ENCODE results near the gene ZMYND8. TPM values are rescaled to one million over a fixed set of nuclear protein-coding genes. Genes with fewer than 3 reads are reported as not detected.
"Not testable (repeated sequence)": the region's sequence is repeated elsewhere in the genome, so short reads cannot be mapped to it uniquely, and the experiment has no call there.

ZMYND8 gene
- total RNA-seq, 1 donor from 2014 or later, result 45.7 TPM

GRCh38 chr20:47380481-47380880, 24.0 kb upstream of the ZMYND8 start:
- no peaks in the 10 kb centered on the region for H3K36me3 ChIP-seq
- peaks cover 12% of the 10 kb centered on the region for H3K4me1 ChIP-seq
- H3K27me3 ChIP-seq, result no peaks in the 10 kb centered on the region
- H3K9me3 ChIP-seq, result no peaks in the 10 kb centered on the region
- no peak overlapping the region for H3K27ac ChIP-seq
- intact Hi-C loops (cut with DNase I), result loop anchor here (5.0 kb wide), 1 partner anchor 108 kb away; no protein-coding TSS in a partner anchor
- no peak for TF ChIP-seq CTCF (IDR thresholded peaks at IDR 0.05)
- DNase-seq, result no peak
- ATAC-seq, result no peak
- no peak overlapping the region for H3K4me3 ChIP-seq

DNA sequence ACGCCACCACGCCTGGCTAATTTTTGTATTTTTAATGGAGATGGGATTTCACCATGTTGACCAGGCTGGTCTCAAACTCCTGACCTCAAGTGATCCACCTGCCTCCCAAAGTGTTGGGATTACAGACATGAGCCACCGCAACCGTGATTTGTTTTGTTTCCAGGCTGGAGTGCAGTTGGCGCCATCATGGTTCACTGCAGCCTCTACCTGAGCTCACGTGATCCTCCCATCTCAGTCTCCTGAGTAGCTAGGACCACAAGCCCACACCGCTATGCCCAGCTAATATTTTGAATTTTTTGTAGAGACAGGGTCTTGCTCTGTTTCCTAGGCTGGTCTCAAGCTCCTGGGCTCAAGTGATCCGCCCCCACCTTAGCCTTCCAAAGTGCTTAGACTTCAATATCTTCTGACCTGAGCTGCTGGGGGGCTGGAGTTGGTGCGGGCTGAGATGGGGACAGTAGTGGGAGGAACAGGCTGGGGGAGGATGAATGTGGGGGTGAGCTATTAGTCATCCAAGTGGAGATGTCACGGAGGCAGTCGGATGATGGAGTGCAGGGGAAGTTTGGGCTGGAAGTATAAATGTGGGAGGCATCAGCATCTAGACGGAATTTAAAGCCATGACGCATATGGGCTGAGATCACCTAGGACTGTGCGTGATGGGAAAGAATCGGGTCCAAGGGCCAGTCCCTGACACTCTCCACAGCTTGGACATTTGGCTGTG, 23.1 kb upstream of the ZMYND8 start:
- Histone ChIP-seq H3K27me3 (no peaks in the 10 kb centered on the region), H3K36me3 (no peaks in the 10 kb centered on the region), H3K4me1 (peaks cover 10% of the 10 kb centered on the region), H3K9me3 (no peaks in the 10 kb centered on the region), H3K27ac (no peak overlapping the region), H3K4me3 (no peak overlapping the region)
- DNase-seq (no peak), ATAC-seq (no peak)
- TF ChIP-seq CTCF (IDR thresholded peaks at IDR 0.05), result no peak
- intact Hi-C loops (cut with DNase I), result loop anchor here (5.0 kb wide), 1 partner anchor 107 kb away; no protein-coding TSS in a partner anchor

GRCh38 chr20:47377122-47377722, 20.7 kb upstream of the ZMYND8 start:
- DNase-seq (no peak), ATAC-seq (no peak)
- H3K9me3 ChIP-seq, result no peaks in the 10 kb centered on the region
- intact Hi-C loops (cut with DNase I), result no loop called here
- H3K4me1 ChIP-seq, result peaks cover 6% of the 10 kb centered on the region
- no peak for TF ChIP-seq CTCF (IDR thresholded peaks at IDR 0.05)
- no peaks in the 10 kb centered on the region for H3K27me3 ChIP-seq
- H3K4me3 ChIP-seq, result no peak overlapping the region
- no peaks in the 10 kb centered on the region for H3K36me3 ChIP-seq
- no peak overlapping the region for H3K27ac ChIP-seq

- DNase-seq; H3K4me3 ChIP-seq; intact Hi-C loops (cut with DNase I); H3K27ac ChIP-seq; H3K36me3 ChIP-seq; ATAC-seq; H3K27me3 ChIP-seq; H3K9me3 ChIP-seq; H3K4me1 ChIP-seq: not testable (repeated sequence)
These were observed 19.7 kb upstream of the ZMYND8 start for GRCh38 chr20:47376096-47376643.

- H3K9me3 ChIP-seq; H3K4me3 ChIP-seq; H3K27ac ChIP-seq; H3K27me3 ChIP-seq; intact Hi-C loops (cut with DNase I); ATAC-seq; H3K4me1 ChIP-seq; DNase-seq; H3K36me3 ChIP-seq: not testable (repeated sequence)
These were observed 17.6 kb upstream of the ZMYND8 start for GRCh38 chr20:47374121-47374520.

- TF ChIP-seq CTCF (IDR thresholded peaks at IDR 0.05), result no peak
- no peaks in the 10 kb centered on the region for H3K9me3 ChIP-seq
- H3K4me3 ChIP-seq, result no peak overlapping the region
- no peak for DNase-seq
- intact Hi-C loops (cut with DNase I), result no loop called here
- no peaks in the 10 kb centered on the region for H3K27me3 ChIP-seq
- no peaks in the 10 kb centered on the region for H3K36me3 ChIP-seq
- H3K27ac ChIP-seq, result peak overlapping the region; percentile 36
- ATAC-seq, result no peak
- H3K4me1 ChIP-seq, result peaks cover 6% of the 10 kb centered on the region
These were observed 16.8 kb upstream of the ZMYND8 start for GRCh38 chr20:47373206-47373733.
